Measurements from ENCODE around the gene DPEP3. TPM values are rescaled to one million over a fixed set of nuclear protein-coding genes. Genes with fewer than 3 reads are reported as not detected.
A peak's percentile ranks its signal among the peaks of the same experiment; 100 is the strongest.

Gene DPEP3
- total RNA-seq, 4 donors from 2014 or later: 0.14 TPM; not detected in 3

DNA sequence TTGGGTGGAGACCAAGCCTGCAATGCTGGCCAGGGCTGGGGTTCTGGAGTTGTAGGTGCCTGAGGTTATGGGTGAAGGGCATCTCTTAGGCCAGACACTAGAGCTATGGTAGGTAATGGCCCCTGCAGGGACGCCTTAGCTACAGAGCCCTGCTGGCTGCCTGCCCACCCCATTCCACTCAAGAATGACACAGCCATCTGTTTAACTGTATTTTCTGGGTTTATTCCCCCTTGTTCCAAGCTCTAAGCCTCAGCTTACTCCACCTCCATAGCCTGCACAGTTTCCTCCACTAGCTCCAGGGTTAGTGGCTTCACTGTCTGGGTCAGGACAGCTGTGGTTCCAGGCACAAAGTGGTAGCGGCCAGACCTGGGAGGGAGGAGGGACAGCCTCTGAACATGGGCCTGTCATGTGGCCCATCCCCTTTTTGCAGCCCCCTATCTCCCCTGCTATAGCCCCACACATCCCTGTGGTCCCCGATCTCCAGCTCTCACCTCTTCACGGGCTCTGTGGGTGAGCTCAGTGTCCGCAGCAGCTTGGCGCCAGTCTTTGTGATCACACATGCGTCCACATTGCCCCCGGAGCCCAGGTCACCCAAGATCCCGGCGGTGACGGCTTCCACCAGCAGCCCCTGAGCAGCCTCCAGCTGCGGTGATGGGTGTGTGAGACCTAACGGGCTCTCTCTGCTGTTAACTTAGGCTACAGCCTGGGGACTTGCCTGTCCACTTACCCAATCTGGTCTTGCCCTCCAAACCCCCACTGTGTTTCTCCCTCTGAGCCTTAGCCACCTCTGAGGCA lies 45.8 kb downstream of the DPEP3 start:
- peak overlapping the region in 1 of 2 donors; percentile 72 for H3K4me3 ChIP-seq
- H3K9me3 ChIP-seq: no peaks in the 10 kb centered on the region
- intact Hi-C loops (cut with DNase I; ENCODE audit: low total_unique reads): no loop called here
- no peak for TF ChIP-seq POLR2A (IDR thresholded peaks at IDR 0.05)
- TF ChIP-seq, protein P1, sequence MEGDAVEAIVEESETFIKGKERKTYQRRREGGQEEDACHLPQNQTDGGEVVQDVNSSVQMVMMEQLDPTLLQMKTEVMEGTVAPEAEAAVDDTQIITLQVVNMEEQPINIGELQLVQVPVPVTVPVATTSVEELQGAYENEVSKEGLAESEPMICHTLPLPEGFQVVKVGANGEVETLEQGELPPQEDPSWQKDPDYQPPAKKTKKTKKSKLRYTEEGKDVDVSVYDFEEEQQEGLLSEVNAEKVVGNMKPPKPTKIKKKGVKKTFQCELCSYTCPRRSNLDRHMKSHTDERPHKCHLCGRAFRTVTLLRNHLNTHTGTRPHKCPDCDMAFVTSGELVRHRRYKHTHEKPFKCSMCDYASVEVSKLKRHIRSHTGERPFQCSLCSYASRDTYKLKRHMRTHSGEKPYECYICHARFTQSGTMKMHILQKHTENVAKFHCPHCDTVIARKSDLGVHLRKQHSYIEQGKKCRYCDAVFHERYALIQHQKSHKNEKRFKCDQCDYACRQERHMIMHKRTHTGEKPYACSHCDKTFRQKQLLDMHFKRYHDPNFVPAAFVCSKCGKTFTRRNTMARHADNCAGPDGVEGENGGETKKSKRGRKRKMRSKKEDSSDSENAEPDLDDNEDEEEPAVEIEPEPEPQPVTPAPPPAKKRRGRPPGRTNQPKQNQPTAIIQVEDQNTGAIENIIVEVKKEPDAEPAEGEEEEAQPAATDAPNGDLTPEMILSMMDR (IDR thresholded peaks at IDR 0.05): no peak
- H3K27ac ChIP-seq: peak overlapping the region; percentile 85 to 91
- H3K36me3 ChIP-seq: no peaks in the 10 kb centered on the region
- no peak for DNase-seq
- H3K4me1 ChIP-seq: peaks cover 0 to 3% of the 10 kb centered on the region in 2 donors
- no peaks in the 10 kb centered on the region for H3K27me3 ChIP-seq

DNA sequence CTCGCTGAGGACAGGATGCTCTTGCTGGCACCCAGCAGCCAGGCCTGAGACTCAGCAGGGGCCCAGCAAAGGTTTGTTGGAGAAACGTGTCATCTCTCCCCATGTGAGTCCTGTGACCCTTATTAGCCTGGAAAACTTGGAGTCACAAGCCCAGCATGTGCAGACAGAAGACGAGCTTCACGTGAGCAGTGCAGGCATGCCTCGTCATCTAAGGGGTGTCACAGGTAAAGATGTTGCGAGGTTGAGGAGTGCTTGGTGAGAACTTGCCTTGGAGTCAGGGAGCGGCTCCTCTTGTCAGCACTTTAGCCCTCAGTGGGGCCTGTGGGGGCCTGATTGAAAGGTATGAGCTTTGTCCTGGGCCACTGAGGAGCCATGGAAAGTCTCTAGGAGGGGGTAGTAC lies 46.5 kb downstream of the DPEP3 start:
- no peak for DNase-seq
- intact Hi-C loops (cut with DNase I; ENCODE audit: low total_unique reads): no loop called here
- no peak overlapping the region for H3K27ac ChIP-seq
- no peak overlapping the region for H3K4me3 ChIP-seq
- TF ChIP-seq, protein P1 (IDR thresholded peaks at IDR 0.05): no peak
- no peak for TF ChIP-seq POLR2A (IDR thresholded peaks at IDR 0.05)
- H3K9me3 ChIP-seq: no peaks in the 10 kb centered on the region
- H3K27me3 ChIP-seq: no peaks in the 10 kb centered on the region
- H3K36me3 ChIP-seq: no peaks in the 10 kb centered on the region
- peaks cover 0 to 3% of the 10 kb centered on the region in 2 donors for H3K4me1 ChIP-seq

DNA sequence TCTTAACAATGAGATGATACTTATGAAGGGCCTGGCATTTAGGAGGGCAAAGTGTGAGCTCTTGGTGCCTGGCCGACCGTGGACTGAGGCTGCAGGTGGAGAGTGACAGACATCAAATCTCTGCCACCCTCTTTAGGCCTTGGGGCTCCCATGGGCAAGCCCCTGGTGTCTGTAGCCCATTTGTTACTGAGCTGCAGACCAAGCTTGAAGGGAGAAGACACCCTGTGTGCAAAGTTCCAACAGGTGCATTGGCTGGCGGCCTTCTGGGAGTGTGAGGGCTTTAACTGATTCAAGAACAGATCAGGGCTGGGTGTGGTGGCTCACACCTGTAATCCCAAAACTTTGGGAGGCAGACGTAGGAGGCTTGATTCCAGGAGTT lies 47.8 kb downstream of the DPEP3 start:
- no peaks in the 10 kb centered on the region for H3K36me3 ChIP-seq
- intact Hi-C loops (cut with DNase I; ENCODE audit: low total_unique reads): no loop called here
- TF ChIP-seq, protein P1 (IDR thresholded peaks at IDR 0.05): no peak
- TF ChIP-seq POLR2A (IDR thresholded peaks at IDR 0.05): no peak

DNA sequence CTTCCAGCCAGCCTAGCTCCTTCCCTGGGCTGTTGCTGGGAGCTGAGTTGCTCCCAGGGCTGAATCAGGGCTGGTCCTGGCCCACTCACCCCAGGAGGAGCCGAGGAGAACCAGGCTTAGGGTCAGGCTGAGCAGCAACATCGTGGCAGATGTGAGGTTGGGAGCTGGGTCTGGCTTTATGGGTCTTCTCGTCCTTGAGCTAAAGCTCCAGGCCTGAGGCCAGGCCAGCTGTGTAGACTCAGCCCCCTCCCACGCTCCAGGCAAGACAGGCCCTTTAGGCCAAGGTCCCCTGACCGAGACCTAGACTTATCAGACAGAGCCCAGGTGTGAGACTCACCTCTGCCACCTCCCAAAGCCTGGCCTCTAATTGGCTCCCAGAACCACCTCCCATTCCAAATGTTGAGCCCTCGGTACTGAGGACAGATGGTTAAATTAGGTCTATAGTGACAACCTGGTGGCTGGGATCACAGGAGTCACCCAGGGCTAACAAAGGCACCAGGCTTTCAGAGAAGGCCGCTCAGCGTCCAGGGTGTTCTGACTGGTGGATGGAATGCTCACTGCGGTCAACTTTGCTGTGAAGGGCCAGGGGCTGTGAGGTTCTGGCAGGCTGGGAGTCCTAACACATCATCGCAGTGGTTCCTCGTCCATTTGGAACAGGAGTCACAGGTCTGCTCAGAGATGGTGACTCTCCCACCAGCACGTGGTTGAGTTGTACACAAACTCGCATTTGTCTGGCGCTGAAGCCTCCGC lies 48.4 kb downstream of the DPEP3 start, which contains the start of gene CTRL:
Gene CTRL, minus strand, starts transcription at position 151 of the 750 bp plus-strand sequence. Its CDS starts 10 bp downstream, at position 141.
- TF ChIP-seq, protein P1 (IDR thresholded peaks at IDR 0.05): no peak
- TF ChIP-seq POLR2A (IDR thresholded peaks at IDR 0.05): no peak
- H3K36me3 ChIP-seq: no peaks in the 10 kb centered on the region
- H3K4me1 ChIP-seq: peaks cover 0 to 3% of the 10 kb centered on the region in 2 donors
- H3K9me3 ChIP-seq: no peaks in the 10 kb centered on the region
- H3K4me3 ChIP-seq: no peak within 1 kb of the TSS
- intact Hi-C loops (cut with DNase I; ENCODE audit: low total_unique reads): no loop called here
- no peaks in the 10 kb centered on the region for H3K27me3 ChIP-seq
- H3K27ac ChIP-seq: no peak within 1 kb of the TSS
- no peak for DNase-seq

More for the DNA sequence above, 47.8 kb downstream of the DPEP3 start:
- H3K4me1 ChIP-seq: peaks cover 0 to 3% of the 10 kb centered on the region in 2 donors
- no peak overlapping the region for H3K27ac ChIP-seq
- DNase-seq: no peak
- no peaks in the 10 kb centered on the region for H3K27me3 ChIP-seq
- no peaks in the 10 kb centered on the region for H3K9me3 ChIP-seq
- no peak overlapping the region for H3K4me3 ChIP-seq

Data from uterus (tissue), 4 donors.